AML-193 (cell line): Measurements from ENCODE around the gene PDE8A.
"Not testable (repeated sequence)": the region's sequence is repeated elsewhere in the genome, so short reads cannot be mapped to it uniquely, and the experiment has no call there.

Source experiments
- DNase-seq, 2 experiments: peaks; one replicate each; lab custom pipeline; 2025; lab: John Stamatoyannopoulos, UW

The PDE8A gene

DNA sequence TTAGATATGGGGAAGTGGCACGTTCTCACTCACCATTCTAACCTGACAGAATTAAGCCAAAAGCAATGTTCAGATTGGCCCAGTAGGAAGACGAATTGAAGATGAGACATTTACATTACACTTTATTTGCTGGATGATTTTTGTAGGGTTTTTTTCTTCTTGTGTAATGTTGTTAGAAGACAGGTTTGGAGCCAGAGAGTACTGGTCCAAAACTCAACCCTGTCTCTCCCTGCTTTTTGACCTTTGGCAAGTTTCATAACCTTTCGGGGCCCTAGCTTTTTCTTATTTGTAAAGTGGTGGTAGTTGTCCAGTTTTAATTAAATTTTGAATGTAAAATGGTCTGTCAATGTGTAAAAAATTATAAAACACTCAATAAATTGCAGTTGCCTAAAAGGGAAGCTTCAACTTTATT, 29.5 kb downstream of the PDE8A start:
- no peak for DNase-seq

DNA sequence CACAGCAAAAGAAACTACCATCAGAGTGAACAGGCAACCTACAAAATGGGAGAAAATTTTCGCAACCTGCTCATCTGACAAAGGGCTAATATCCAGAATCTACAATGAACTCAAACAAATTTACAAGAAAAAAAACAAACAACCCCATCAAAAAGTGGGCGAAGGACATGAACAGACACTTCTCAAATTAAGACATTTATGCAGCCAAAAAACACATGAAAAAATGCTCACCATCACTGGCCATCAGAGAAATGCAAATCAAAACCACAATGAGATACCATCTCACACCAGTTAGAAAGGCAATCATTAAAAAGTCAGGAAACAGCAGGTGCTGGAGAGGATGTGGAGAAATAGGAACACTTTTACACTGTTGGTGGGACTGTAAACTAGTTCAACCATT, 30.1 kb downstream of the PDE8A start:
- DNase-seq = not testable (repeated sequence)

DNA sequence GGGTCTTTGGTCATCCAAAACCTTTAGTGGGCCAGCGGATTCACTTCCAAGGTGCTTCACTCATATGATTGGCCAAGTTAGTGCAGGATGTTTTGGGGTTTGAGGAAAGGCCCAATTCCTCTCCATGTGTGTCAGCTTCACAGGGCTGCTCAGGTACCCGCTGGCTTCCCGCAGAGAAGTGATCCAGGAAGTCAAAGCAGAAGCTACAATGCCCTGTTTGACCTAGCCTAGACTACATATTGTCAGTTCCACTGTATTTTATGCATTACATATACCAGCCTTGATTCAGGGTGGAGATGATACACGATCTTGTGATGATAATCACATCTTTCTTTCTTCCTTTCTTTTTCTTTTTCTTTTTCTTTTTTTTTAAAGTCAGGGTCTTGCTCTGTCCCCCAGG, 32.1 kb downstream of the PDE8A start:
- DNase-seq = no peak

DNA sequence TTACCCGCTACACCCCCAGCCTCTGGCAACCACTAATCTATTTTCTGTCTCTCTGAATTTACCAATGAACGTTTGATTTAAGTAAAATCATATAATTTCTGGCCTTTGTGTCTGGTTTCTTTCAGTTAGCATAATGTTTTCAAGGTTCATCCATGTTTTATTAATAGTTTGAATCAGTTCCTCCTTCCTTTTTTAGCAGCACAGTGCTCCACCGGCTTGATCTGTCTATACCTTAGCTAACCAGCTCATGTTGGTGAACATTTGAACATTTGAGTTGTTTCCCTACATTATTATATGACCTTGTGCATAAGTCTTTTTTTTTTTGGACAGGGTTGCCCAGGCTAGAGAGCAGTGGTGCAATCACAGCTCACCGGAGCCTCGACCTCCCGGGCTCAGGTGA, 33.3 kb downstream of the PDE8A start:
- DNase-seq = no peak

DNA sequence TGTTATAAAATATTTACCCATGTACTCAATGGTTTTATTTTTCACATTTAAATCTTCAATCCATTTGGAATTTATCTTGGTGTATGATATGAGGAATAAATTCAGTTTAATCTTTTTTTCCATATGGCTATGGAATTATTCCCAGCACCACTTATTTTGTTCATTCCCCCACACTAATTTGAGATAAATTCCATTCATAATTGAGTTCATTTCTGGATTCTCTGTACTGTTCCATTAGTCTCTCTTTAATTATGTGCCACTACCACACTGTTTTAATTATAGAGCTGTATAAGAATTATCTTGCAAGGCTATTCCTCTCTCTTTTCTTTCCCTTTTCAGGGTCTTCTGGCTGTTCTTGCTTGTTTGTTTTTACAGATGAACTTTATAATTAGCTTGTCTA, 34.6 kb downstream of the PDE8A start:
- DNase-seq = no peak

DNA sequence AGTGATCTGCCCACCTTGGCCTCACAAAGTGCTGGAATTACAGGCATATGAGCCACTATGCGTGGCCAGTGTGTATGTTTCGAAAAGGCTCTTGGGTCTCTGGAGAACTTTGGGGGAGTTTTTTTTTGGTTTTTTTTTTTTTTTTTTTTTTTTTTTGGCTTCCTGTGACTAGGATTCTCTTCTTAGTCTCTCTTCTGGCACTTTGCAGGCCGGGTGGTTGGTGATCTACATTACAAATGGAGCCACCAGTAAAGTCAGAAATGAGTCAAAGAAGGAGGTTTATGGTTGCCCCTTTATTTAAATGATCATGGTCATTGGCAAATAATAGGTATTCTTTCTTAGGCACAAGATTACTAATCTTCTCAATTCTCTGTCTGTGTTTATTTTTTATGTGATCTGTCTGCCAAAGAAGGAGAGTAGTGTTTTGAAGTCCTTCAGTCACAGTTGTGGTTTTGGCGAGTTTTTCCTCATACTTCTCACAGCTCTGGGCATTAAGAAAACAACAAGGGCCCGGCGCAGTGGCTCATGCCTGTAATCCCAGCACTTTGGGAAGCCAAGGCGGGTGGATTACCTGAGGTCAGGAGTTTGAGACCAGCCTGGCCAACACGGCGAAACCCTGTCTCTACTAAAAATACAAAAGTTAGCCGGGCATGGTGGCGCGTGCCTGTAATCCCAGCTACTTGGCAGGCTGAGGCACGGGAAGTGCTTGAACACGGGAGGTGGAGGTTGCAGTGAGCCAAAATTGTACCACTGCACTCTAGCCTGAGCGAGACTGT, 38.3 kb downstream of the PDE8A start:
- no peak for DNase-seq

DNA sequence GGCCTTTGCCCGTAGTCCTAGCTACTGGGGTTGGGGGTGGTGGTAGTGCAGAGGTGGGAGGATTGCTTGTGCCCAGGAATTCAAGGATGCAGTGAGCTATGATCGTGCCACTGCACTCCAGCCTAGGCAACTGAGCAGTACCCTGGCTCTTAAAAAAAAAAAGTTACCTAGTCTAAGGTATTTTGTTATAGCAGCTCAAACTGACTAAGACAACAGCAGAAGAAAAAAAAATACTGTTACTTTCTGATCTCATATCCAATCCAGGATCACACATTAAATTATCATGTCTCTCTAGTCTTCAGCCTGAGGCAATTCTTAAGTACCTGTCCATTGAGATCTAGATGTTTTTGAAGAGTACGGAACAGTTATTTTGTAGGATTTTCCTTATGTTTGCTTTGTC, 39.8 kb downstream of the PDE8A start:
- DNase-seq = no peak

DNA sequence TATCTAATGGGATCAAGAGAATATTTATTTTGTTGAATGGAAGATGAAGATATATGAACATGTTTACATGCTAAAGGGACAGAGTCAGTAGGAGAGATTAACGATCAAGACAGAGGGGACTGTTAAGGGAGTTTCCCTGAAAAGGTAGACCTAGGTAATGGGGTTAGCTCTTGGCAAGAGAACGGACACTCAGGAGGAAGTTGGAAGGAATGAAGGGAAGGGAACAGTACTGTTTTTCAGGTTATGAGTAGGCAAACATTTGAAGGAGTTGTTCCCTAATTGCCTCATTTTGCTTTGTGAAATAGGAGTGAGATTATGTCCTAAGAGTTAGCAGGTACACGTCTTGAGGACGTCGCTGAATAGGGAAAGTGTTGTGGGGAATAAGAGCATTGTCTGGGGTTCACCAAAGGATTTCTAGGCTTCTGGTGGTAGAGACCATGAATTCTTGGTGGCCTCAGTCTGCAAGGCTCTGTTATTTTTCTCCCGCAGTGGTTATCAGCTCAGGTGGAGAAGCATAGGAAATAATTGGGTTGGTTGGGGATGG, 41.3 kb downstream of the PDE8A start:
- no peak for DNase-seq

DNA sequence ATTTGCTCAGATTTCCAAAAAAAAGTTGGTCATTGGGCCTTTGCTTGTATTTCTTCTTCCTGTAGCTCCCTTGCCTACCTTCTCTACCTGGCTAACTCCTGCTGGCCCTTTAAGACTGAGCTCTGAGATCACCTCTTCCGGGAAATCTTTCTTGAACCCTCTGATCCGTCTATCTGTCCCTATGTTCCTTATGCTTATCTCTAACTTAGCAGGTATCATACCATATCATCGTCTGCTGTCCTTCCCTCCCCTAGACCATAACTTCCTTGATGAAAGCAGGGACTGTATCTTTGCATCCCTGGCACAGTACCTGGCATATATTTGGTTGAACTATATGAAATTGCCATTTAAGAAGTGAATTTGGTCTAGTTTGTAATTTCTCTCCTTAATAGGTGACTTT, 42.3 kb downstream of the PDE8A start:
- no peak for DNase-seq

DNA sequence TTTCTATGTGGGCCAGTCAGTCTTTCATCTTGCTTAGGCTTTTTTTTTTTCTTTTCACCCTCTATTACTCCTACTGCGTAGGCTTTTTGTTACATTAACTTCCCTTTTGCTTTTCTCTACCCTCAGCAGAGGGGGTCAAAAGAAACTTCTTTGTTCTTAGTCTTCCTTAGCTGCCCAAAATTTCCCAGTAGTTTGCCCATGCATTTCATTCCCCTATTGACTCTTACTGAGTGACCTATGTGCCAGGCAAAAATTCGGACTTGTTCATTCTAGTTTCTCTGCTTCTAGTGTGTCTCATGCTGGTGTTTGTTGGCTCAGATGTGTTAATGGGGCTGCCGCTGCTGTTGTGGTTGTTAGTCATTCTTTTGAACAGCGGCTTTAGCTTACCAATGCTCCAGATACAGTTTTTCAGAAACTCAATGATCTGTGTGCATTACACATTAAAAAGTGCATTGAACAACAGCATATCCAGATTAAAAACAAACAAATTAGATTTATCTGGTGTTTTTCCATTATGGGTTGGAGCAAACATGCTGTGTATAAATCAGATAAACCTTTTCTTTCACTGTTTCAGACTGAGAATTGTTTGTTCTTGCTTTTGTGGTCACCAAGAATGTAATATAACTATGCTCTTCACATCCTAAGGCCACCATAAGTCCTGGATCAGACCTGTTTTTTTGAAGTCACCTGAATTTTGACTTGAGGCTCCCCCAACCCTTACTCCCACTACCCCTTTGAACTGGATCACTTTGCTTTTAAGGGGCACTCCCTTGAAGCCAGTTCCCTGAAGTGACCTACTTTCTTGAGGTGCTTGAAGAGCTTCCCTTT, 43.1 kb downstream of the PDE8A start:
- no peak for DNase-seq

DNA sequence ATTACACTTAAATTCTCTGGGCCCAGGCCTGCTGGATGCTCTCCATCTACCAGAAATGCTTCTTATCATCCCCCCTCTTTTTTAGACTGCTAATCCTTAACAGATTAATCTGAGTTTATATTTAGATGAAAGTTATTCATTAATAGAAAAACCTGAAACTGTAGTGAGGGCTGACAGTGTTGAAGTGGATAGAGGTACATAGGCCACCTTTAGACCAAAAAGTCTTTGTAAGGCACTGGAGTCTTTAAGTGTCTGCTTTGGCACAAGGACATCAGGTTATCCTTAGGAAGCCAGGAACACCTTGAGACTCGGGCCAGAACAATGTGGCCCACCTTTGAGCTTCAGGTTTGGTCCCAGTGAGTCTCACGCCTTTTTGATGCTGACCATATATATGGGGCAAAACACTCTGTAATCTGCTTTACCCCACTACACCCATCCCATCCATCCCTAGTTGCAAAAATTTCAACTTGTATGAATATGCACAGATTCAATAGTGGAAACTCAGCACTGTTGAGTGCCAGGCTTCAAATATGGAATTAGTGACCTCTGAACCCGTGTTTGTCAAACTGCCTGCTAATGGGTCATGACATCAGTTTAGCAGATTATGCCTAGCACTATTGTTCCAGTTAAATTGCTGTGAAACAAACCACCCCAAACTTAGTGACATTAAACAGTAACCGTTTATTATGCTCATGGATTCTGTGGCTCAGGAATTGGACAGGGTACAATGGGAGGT, 44.0 kb downstream of the PDE8A start:
- no peak for DNase-seq

DNA sequence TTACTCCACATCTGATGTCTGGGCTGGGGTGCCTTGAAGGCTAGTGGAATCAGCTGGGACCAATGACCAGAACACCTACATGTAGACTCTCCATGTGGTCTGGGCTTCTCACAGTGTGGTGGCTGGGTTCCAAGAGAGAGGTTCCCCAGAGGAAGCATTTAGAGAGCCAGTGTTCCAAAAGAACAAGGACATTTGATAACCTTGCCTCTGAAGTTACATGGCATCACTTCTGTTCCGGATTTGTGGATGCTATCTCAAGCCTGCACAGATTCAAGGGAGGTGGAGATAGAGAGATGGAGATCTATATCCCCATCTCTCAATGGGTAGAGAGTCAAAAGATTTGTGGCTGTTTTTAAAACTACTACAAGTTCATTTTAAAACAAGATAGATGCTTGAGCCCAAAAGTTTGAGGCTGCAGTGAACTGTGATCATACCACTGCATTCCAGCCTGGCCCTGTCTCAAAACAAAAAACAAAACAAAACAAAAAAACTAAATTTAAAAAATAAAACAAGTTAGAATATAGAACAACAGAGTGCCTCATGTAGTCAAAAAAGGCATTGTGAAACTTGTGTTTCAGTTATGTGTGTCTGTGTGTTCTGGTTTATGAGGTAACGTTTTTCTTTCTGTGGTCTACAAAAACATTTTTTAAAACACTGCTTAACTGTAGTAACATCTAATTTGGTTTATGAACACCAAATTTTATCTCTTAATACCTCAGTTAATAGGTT, 44.8 kb downstream of the PDE8A start:
- DNase-seq = no peak

DNA sequence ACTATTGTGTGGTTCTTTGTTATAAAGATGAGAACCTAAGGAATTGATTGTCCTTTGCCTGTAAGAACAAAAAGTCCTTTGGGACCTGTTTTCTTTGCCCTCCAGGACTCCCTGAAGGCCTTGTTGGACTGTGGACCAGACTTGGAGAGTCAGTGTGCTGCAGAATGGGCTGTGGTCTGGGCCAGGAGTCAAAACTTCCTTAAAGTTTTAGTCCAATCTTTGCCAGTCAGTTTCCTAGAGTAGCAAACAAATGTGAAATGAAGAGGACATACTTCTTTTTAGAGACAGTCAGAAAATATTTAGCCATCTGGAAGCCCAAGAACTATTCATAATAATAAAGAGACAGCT, 45.4 kb downstream of the PDE8A start:
- no peak for DNase-seq

DNA sequence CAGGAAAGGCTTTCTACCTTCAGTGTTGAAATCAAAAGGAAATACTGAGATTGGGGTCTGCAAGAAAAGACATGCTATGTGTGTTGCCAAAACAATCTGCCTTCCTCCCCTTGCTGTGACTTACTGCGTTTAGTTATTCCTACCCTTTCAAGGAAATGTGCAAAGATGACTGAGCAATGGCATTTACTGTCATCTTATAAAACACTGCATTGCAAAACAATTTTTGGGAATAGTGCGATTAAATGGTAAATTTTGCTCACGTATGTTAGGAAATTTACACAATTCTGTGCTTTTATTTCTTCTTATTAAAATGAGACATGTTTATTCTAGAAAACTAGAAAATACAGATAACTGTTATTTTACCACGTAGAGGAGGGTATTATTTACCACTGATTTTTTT, 45.8 kb downstream of the PDE8A start:
- no peak for DNase-seq

DNA sequence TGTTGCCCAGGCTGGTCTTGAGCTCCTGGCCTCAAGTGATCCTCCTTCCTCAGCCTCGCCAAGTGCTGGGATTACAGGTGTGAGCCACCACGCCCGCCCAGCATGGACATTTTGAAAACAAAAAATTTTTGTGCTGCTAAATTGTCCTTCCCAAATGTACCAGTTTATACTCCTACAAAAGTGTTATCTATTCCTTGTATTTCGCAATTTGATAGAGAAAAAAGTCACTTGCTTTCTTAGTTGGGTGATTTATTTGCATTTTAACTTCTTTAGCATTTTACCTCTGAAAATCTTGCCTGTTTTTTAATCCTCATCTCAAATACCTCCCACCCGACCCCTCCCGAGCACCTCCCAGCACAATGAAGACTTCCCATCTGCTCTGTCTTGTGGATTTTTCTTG, 46.8 kb downstream of the PDE8A start:
- no peak for DNase-seq

DNA sequence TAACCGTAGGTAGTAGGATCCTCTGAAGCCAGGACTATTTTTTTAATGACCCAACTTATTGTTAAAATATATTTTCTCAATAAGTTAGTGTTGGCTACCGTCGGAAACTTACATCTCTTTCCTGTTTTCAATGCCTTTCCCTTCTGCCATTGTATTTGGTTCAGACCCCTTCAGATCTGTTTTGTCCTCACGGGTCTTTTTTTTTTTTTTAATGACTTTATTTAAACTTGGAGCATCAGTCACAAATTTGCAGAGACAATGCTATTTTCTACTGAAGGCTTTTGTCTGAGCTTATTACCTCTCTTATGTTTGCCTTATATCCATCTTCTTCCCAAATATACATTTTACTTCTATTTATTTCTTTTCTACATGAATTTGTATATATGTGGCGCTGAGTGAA, 47.6 kb downstream of the PDE8A start:
- no peak for DNase-seq

DNA sequence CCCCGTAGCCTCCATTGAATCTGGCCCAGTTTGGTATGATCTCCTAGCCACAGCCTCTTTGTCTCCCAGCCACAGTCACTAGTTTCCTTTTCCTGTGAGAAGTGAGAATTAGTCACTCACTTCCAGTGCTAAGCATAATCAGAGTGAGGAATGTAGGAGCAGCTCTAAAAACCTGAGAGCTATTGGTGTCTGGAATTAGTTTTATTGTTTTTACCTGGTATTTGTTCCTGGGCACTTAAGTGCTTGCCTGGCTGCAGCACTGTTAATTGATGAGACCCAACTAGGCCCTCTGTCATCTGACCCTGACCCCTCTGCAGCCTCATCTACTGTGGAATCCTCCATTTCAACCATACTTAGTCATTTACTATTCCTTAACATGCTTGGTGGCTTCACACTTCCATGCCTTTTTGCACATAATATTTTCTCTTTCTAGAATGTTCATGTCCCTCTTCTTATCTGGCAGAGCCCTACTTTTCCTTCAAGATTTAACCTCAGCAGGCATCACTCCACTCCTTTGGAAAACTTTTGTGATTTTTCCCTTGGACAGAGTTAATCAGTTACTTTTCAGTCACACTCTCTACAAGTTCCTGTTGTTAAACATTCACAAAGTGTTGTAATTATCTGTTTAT, 48.8 kb downstream of the PDE8A start:
- DNase-seq = no peak

DNA sequence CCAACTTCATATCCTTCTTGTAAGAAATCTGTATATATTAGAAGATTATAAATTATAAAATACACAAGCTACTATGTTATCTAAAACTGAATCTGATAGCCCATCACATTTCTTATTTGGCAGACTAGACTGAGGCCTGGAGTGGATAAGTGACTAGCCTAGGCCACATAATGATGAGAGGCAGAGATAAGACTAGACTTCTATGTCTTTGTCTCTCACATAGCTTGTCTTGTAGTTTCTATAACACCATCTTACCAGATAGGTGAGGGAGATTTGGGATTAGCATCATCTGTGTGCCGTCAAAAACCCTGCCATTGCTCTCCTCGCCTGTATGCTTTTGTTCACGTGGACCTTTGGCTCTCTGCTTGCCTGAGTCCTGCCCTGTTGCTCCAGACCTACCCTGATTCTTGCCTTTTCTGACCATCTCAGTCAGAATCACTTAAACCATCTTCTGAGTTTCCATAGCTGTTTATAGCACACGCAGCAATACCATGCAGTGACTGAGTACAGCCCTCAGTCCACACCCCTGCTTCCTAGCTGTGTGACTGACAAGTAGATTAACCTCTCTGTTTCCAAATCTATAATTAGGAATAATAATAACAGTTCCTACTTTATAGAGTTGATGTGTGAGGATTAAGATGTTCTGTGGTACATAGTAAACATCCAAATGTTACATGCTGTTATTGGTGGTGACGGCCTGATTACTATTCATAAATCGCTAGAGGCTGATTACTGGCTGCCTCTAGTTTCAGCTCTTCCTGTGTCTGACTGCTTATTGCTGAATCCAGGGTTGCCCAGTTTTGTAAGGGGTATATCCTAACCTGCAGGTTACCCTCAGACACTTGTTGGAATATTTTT, 49.7 kb downstream of the PDE8A start:
- no peak for DNase-seq

DNA sequence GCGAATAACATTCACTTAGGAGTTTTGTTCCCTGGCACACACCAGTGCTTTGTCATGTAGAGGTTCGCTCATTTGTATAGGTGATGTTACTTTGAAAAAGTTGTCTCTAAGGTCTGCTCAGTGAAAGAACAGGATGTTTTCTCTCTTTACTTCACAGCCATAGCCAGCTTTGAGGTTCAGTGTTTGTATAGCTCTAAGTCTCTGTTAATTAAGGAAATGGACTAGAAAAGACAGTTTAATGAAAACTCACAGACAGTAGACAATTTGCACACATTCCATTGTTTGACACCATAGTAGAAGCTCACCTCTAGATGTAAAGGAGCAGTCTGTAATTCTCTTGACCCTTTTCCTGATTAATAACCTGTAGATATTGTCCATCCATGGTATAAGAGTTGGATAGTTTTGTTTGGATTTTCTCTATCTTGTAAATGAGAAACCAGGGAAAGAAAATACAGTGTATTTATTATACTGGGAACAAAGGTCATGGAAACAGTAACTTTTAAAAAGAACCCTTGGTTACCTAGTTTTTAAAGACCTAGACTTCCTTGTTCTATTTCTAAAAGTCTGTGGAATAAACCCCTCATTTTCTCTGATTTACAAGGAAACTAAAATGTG, 50.4 kb downstream of the PDE8A start:
- DNase-seq = no peak

DNA sequence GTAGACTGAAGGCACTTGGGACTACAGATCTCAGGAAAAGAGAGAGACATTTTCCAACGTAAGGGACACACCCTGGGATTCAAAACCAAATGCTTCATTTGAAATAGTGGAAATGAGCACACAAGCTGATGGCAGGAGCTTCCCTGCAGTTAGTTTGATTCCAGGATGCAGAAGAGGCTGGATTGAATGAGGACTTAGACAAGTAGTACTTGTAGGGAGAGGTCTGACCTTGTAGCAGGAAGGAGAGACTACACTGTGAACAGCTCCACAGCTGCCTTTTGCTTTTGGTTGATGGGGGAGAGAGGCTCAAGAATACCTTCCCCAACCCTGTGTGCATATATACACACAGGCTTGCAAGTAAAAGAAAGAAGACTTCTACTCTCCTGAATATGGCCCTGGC, 51.5 kb downstream of the PDE8A start:
- DNase-seq = no peak
